GM18858 (cell line): ENCODE data around the gene LMO3.
"Not testable (repeated sequence)": the region's sequence is repeated elsewhere in the genome, so short reads cannot be mapped to it uniquely, and the experiment has no call there.

Source experiments
- ATAC-seq: cut with Tn5 transposase; IDR thresholded peaks from one replicate; pipeline ENCODE4 v1.9.1; 2021; ENCODE audit not compliant: unreplicated experiment

Gene LMO3

DNA sequence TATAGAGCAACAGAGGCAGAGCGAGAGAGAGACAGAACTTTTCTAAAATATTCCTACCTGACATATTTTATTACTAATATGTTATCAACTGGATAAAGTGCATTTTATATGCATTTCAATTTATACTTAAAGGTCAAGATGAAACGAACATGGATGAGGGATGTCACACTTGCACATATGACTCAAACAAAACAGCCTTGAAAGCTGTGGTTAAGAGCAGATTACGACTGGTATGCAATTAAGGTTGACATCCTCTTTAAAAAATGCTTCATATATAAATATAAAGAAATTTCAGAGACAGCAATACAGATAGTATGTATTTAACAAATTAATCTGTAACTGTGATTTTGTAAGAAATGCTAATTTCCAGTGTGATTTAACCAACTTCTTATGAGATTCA lies 52.5 kb downstream of the LMO3 start:
- ATAC-seq: no peak

DNA sequence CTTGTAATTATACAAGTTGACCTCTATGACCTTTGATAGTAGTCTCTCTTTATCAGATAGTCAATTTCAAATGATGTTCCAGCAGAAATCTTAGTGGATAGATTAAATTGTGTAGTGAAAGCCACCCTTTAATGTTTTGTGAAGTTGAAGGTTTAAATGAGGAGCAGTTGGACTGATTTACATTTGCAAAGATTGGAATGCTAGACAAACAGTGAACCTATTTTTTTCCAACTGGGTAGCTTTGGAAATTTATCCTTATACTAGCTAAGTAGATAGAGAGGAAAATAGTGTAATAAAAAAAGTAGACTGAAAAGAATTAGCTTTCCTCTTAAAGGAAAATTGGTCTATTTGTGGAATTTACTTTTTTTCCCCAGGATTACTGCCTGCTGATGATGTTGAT lies 53.7 kb downstream of the LMO3 start:
- no peak for ATAC-seq

DNA sequence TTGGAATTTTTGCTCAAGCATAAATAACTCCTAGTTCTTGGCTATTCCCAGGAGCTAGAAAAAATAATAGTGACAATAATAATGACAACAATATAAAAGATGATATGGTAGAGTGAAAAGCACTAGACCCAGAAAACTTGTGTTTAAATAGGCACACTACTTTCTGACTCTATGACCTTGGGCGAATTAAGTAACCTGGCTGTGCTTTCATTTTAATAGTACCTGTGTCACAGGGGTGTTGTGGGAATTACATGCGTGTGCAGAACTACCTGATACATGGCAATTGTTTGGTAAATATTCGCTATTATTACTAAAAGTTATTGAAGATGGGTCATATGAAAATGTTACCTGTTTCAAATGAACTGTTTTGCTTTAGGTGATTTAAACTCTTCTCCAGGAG lies 60.1 kb downstream of the LMO3 start:
- ATAC-seq: no peak

DNA sequence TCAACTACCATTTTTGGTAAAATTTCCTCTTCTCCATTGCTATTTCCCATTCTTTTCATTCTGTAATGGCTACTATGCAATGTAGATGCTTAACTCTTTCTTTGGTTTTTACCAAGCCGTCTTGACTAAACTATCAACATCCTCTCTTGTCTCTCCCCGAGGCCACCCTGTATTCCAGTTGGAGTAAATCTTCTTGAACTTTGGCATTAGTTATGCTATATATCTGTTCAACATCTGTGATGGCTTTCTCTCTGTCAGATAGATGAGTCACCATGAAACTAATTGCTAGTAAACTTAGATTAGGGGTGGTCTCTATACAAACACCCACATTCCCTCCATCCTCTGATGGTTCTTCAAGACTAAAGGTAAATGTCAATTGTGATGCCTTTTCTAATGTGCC lies 63.4 kb downstream of the LMO3 start:
- ATAC-seq: no peak

DNA sequence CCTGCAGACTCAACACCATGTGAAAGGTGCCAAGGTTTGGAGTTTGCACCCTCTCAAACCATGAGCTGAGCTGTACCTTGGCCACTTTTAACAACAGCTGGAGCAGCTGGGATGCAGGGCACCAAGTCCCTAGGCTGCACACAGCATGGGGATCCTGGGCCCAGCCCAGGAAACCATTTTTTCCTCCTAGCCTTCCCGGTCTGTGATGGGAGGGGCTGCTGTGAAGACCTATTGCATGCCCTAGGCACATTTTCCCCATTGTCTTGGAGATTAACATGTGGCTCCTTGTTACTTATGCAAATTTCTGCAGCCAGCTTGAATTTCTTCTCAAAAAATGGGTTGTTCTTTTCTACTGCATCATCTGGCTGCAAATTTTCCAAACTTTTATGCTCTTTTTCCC lies 68.3 kb downstream of the LMO3 start:
- ATAC-seq: not testable (repeated sequence)

DNA sequence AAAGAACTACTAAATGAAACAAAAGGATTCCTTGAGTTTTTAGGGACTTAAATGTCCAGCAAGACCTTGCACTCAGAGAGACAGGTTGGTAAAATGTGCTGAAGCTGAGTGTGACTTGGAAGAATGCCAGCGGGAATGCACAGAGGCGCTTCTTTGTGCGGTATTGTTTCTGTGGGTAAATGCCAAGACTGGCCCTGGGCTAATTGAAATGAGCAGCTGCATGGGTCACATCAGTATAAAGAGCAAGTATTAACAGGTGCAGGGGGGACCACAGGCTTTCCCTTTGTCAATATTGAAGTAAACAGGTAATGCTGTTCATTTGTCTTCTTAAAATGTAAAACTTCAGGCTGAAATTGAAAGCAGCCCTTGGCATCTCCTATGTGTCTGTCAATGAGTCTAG lies 74.3 kb downstream of the LMO3 start:
- no peak for ATAC-seq

DNA sequence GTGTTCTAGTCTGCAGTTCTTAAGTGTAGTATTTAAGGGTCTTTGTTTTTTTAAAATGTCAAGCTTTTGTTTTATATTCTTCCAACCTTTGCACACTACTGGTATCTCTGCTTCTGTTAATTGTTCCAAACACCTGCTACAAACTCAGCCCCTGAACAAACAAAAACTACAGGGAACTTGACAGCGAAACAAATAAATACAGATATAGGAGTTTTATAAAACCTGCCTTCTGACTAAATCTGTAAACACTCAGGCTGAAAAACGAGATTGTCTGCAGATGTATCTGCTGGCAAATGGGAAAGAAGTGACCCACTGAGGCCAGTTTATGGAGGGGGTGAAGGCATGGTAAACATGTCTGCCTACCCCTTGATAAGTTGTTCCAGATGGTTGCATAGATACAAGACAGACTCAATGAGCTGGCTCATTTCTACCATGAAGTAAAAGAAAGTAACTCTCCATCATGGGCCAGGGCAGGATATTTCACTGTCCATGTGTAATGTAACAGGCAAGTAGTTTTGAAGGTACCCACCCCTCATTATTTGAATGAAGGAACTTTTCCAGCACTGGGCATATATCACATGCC lies 75.6 kb downstream of the LMO3 start:
- ATAC-seq: no peak

DNA sequence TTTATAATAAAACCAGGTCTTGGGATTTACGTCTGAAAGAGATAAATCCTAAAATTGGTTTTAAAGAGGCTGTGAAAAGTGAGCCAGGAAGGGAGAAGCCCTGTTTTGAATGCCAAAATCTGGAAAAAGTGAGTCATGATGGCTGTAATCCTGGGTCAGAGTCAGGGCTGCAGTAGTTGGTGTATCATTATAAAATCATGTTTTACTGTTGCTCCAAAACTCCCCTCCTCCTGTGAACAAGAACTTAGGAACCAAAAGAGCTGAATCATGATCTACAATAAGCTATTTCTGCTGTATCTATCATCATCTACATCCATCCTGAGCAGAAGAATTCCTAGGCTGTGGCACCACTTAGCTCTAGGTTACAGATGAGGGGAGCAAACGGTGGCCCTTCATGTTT lies 79.3 kb downstream of the LMO3 start:
- ATAC-seq: no peak

DNA sequence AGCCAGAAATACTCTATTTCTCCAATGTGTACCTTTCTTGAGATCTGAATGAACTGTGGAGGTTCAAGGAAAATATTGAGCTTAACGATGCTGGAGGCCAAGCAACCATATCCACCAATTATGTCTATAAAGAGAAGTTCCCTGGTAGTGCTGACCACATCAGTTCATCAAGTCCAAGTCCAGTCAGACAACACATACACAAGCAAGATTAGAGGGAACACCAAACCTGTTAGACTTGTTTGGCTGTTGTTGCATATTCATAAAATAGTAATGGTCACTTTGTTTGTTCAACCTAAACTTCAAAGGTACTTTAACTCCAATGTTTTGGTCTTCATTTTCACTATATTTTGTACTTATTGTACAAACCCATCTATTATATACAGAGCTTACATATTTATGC lies 81.6 kb downstream of the LMO3 start:
- ATAC-seq: no peak

DNA sequence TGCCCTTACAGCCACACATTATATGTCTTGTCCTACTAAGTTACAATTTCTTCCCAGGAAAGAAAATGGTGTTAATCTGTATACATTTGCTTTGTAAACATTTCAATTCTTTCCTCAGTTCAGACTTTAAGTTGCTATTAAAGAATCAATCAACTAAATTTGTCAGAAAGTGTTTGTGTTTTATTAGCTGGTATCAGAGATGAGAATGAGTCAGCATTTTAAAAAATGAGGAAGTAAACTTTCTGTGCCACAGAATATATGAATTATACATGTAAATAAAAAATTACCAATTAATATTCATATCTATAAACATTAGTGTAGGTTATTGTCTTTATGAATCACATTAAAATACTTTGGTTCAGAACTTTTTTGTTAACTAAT lies 82.0 kb downstream of the LMO3 start:
- ATAC-seq: peak; percentile 52

DNA sequence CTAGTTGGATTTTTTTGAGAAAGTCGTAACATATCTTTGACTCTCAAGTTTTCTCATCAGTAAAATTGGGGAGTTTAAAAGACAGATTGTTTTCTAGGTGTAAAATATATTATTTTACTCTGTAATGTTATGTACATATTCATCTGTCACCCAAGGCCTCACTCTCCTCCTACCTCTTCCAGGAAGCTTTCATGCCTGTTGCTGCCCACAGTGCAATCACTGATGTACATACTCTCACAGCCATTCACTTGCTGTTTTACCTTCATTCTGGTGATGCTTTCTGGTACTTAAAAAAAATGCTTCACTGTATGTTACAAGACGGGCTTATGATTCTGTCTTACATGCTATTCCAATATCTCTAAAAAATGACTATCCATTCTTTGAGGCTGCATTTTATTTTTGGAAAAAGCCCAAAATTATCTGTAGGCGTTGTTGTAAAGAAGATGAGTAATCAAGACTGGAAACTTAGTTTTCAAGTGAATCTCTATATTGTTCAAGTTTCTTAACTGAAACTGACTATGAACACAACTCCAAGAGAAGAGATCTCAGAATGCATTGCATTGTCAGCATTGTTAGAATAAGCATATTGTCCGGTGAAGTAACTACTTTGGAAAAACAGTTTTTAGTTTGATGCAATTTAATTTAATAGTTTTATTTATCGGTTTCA lies 82.5 kb downstream of the LMO3 start:
- no peak for ATAC-seq

DNA sequence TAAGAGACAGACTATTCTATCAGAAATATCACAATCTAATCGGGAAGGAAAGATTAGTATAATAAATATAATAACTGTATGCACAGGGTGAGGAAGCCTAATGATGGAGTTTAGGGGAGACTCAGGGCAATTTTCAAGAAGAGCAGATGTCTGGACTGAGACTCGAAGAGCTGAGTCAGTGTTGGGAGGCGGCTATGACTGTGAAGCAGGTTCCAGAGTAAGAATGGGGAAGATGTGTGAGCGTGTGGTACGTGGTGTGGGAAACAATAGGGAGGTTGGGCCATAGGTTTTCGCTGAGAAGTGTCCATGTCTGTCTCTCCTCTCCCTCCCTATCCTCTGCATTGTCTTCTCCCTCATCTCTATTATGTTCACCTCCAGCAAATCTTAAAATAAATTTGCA lies 85.6 kb downstream of the LMO3 start:
- no peak for ATAC-seq

DNA sequence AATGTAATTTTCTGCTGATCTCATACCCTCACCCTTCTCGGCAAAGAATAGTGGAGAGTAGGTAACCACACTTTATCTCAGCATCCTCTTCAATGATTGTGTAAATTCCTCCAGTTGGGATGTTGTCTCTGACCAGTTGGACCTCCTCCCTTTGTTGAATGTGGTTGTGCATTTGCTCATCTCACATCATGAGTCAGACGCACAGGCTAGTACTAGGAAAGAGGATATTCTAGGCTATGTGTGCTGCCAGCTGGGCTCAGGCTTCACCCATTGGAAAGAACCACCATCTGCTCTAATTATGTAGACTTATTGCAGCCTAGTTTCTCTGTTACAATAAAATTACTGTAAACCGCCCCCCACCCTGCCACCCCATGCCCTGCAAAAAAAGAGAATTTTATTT lies 90.3 kb downstream of the LMO3 start:
- ATAC-seq: no peak

DNA sequence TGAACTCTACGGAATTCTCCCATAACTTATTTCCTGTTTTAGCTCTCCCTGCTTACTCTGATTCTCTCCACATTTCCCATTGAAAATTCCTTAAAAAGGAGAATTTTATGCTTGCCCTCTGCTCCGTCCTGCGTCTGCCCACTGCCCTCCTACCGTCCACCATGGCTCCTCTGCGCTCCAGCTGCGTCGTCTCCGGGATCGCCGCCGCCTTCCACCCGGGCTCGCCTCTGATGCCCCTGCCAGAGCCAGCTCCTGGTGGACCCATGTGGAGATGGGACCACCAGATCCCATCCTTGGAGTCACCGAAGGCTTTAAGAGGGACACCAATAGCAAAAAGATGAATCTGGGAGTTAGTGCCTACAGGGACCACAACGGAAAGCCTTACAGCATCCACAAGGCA lies 92.7 kb downstream of the LMO3 start:
- no peak for ATAC-seq

DNA sequence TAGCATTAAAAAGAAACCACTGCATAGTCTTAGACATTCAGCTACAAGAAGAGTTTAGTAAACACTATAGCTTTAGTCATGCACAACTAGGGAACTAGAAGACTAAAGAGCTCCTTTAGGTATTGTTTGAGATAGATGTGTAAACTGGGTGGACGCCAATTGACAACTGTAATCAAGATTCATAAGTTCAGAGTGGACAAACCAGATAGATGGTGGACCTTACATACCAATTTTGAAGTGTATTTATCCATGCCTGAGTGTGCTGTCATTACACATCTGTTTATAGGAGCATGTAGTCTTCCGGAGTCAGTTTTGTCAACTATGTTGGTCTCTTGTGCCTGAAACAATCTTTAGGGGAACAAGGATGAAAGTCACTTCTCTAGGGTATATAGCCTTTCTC lies 96.6 kb downstream of the LMO3 start:
- ATAC-seq: no peak

DNA sequence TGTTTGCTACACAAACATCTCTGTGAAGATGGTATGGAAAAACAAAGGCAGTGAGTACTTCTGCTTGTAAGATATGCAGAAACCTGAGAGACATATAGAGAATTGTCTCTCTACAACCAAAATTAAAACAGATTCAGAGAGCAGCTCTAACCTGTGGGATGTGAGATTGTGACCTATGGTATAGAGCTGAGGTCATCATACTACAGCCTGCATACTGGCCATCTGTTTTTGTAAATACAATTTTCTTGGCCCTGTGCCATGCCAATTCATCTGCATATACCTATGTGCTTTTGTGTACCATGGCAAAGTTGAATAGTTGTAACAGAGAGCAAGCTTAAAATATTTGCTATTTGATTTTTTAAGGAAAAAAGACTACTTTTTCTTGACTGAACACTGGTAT lies 99.6 kb downstream of the LMO3 start:
- no peak for ATAC-seq

DNA sequence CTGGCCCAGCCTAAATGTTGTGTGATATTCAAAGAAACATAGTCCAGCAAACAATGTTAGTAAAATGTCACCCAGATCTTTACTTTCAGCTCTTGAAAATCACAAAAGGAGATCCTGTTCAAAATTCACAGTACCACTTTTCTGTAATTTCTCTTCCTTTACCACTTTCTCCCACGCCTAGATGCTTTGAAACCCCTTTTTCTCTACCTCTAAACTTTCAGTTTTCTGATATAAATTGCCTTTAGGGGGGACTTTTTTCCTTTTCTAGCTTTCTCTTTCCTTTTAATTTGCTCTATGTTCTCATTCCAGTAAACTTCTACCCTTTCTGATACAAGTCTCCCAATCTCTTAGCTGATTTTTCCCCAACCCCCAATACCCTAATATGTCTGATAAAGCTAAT lies 101.8 kb downstream of the LMO3 start:
- peak; percentile 41 for ATAC-seq

DNA sequence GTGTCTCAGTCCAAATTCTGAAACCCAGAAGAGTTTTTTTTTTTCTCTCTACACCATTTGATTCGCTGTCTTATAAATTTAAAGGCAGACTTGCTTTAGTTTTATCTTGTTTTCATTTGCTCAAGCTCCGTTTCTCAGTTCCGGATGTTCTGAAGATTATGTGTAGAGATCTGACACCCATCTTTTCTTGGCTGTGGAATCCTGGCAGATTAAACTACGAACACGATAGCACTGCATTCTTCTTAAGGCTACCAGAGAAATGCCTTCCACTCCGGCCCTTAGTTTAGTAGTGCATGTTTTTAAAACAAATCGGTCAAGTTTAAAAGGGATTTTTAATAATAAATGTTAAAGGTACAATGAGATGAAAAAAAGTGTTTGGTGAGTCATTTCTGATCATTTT lies 106.4 kb downstream of the LMO3 start:
- ATAC-seq: no peak
